Mesothelial cell of epicardium (in vitro differentiated cells): Measurements from ENCODE around the gene BECN2. TPM values are rescaled to one million over a fixed set of nuclear protein-coding genes. Genes with fewer than 3 reads are reported as not detected.

Experiments
- DNase-seq, 2 experiments: peaks; one replicate each; pipeline ENCODE4 v3.0.0; 2021; ENCODE audit warnings: low spot score in 2 of 2; ENCODE audit not compliant: unreplicated experiment in 2 of 2
- H3K27ac Mint-ChIP-seq: 2 replicates; pipeline ENCODE4 v1.8.0; 2021; ENCODE audit warnings: mixed read lengths
- H3K27me3 Mint-ChIP-seq: 2 replicates; pipeline ENCODE4 v1.8.0; 2021; ENCODE audit warnings: low read depth, mixed read lengths
- H3K36me3 Mint-ChIP-seq: 2 replicates; pipeline ENCODE4 v1.8.0; 2021; ENCODE audit warnings: mixed read lengths
- H3K4me1 Mint-ChIP-seq: 2 replicates; pipeline ENCODE4 v1.8.0; 2021; ENCODE audit warnings: mixed read lengths
- H3K4me3 Mint-ChIP-seq: 2 replicates; pipeline ENCODE4 v1.8.0; 2021; ENCODE audit warnings: mild to moderate bottlenecking, moderate library complexity, mixed read lengths
- H3K9me3 Mint-ChIP-seq: 2 replicates; pipeline ENCODE4 v1.8.0; 2021; ENCODE audit warnings: mixed read lengths
- total RNA-seq: library from RNA; stranded (reverse); gene quantifications from 3 replicates; pipeline ENCODE4 v1.2.1, GENCODE V29; 2021
- TF ChIP-seq, protein P1 (sequence below): fragments of 200-600 bp; sonication (generic); IDR thresholded peaks from one replicate; pipeline ENCODE4 v1.5.0; 2021; ENCODE audit warnings: antibody characterized with exemption; ENCODE audit not compliant: unreplicated experiment

BECN2 gene
- total RNA-seq, 1 donor from 2014 or later: not detected

DNA sequence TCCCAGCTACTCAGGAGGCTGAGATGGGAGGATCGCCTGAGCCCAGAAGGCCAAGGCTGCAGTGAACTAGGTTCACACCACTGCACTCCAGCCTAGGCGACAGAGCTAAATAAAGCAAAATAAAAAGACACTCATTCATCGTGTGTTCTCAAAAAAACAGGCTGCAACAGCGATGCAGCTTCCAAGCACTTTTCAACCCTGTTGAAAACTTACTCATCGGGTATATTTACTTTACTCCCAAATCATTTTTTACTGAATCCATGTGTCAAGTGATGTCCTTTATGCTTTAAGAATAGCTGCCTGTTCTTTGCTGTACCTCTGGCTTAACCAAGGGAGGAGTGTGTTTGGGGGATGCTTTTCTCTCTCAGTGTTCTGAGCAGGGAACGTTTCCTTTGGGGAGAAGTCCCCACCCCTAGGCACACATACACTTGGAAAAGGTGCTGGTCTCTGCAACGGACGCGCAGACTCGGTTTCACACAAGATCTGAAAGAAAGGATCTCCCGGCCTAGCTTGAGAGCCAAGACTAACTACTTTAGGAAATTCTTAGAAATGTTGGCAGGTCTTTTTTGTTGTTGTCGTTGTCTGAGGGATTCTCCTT lies 39.9 kb downstream of the BECN2 start:
- Mint-ChIP-seq H3K4me3 (no peak overlapping the region), H3K4me1 (peaks cover 9% of the 10 kb centered on the region), H3K27me3 (no peaks in the 10 kb centered on the region), H3K9me3 (no peaks in the 10 kb centered on the region), H3K27ac (no peak overlapping the region), H3K36me3 (no peaks in the 10 kb centered on the region)
- TF ChIP-seq, protein P1, sequence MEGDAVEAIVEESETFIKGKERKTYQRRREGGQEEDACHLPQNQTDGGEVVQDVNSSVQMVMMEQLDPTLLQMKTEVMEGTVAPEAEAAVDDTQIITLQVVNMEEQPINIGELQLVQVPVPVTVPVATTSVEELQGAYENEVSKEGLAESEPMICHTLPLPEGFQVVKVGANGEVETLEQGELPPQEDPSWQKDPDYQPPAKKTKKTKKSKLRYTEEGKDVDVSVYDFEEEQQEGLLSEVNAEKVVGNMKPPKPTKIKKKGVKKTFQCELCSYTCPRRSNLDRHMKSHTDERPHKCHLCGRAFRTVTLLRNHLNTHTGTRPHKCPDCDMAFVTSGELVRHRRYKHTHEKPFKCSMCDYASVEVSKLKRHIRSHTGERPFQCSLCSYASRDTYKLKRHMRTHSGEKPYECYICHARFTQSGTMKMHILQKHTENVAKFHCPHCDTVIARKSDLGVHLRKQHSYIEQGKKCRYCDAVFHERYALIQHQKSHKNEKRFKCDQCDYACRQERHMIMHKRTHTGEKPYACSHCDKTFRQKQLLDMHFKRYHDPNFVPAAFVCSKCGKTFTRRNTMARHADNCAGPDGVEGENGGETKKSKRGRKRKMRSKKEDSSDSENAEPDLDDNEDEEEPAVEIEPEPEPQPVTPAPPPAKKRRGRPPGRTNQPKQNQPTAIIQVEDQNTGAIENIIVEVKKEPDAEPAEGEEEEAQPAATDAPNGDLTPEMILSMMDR: no peak
- DNase-seq: no peak

DNA sequence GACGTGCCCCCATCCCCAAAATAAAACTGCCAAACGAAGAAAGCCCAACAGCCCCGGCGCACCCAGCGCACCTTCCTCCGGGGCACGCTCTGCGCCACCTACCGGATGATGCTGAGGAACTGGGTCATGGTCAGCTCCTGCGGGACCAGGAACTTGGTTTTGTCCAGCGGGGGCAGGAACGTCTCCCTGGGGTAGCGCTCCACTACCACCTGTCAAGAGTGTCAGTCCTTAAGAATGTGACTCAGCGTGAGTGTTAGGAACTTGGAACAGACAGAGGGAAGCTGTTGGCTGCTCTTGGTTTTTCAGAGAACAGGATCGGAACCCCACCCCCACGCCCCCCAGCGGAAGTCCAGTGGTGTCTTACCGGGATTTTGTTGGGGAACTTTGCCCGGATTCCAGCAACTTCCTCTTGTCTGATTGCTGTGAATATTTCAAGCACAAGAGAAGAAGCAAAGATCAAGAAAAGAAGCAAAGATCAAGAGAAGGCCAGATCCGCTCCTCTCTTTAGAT lies 40.9 kb downstream of the BECN2 start:
- TF ChIP-seq, protein P1: peak; percentile 67
- H3K36me3 Mint-ChIP-seq: no peaks in the 10 kb centered on the region
- peak in 1 of 2 experiments; percentile 58 for DNase-seq
- H3K27me3 Mint-ChIP-seq: no peaks in the 10 kb centered on the region
- peaks cover 9% of the 10 kb centered on the region for H3K4me1 Mint-ChIP-seq
- H3K9me3 Mint-ChIP-seq: no peaks in the 10 kb centered on the region
- no peak overlapping the region for H3K27ac Mint-ChIP-seq
- peak overlapping the region; percentile 63 for H3K4me3 Mint-ChIP-seq

DNA sequence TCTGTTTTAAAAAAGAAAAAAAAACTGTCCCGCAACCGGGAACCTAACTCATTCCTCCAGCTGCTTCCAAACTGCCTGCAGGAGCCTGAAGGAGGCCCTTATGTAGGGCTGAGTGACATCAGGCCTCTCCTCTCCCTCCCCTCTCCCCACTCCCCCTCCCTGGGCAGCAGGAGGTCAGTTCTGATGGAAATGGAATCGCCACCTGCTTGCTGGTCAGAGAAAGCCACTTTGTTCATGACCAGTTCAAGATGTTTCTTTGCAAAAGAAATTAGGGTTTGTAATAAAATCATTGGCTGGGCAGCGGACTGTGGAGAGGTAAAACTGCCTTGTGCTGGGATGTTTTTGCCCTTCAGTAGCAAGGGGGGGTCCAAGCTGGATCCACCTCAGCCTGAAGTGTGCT lies 41.5 kb downstream of the BECN2 start, which contains the start of gene MAP1LC3C:
TSS of gene MAP1LC3C (minus strand) at position 73 of the 400 bp plus-strand sequence. CDS start 90 bp downstream, outside the sequence.
- Mint-ChIP-seq H3K27me3 (no peaks in the 10 kb centered on the region), H3K4me3 (peak within 1 kb of the TSS; percentile 63), H3K4me1 (peaks cover 9% of the 10 kb centered on the region), H3K36me3 (no peaks in the 10 kb centered on the region), H3K9me3 (no peaks in the 10 kb centered on the region), H3K27ac (no peak within 1 kb of the TSS)
- no peak for DNase-seq
- TF ChIP-seq, protein P1: no peak

DNA sequence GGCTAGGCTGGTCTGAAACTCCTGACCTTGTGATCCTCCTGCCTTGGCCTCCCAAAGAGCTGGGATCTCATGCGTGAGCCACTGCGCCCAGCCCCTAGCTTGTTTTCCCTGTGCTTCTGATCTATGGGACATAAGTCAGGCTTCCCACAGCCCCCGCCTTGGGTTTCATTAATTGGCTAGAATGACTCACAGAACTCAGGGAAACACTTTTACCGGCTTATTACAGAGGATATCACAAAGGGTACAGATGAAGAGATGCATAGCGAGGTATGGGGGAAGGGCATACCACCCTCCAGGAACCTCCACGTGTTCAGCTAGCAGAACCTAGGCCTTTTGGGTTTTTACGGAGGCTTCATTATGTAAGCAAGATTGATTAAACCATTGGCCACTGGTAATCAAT lies 42.9 kb downstream of the BECN2 start:
- no peak for DNase-seq
- TF ChIP-seq, protein P1: no peak

DNA sequence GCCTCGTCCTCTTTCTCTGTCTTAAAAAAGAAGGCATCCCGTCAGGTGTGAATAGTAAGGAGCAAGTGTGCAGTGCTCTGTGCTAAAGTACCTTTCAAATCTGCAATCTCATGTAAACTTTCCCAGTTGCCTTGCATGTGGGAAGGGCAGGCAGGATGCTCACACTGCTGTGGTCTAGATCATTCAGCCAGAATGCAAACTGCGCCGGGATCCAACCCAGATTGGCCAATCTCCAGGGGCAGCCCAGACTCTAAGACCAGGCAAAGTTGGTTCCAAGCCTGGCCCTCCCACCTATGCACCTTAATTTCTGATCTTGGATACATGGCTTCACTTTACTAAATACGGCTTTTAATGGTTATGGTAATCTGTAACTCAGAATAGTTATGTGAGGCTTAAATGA lies 44.5 kb downstream of the BECN2 start:
- no peak overlapping the region for H3K27ac Mint-ChIP-seq
- no peak overlapping the region for H3K4me3 Mint-ChIP-seq
- no peaks in the 10 kb centered on the region for H3K27me3 Mint-ChIP-seq
- peaks cover 9% of the 10 kb centered on the region for H3K4me1 Mint-ChIP-seq
- H3K36me3 Mint-ChIP-seq: no peaks in the 10 kb centered on the region
- H3K9me3 Mint-ChIP-seq: no peaks in the 10 kb centered on the region
- no peak for DNase-seq
- TF ChIP-seq, protein P1: no peak

More for the DNA sequence above, 42.9 kb downstream of the BECN2 start:
- no peaks in the 10 kb centered on the region for H3K9me3 Mint-ChIP-seq
- H3K4me3 Mint-ChIP-seq: no peak overlapping the region
- H3K27ac Mint-ChIP-seq: no peak overlapping the region
- peaks cover 9% of the 10 kb centered on the region for H3K4me1 Mint-ChIP-seq
- H3K36me3 Mint-ChIP-seq: no peaks in the 10 kb centered on the region
- no peaks in the 10 kb centered on the region for H3K27me3 Mint-ChIP-seq

DNA sequence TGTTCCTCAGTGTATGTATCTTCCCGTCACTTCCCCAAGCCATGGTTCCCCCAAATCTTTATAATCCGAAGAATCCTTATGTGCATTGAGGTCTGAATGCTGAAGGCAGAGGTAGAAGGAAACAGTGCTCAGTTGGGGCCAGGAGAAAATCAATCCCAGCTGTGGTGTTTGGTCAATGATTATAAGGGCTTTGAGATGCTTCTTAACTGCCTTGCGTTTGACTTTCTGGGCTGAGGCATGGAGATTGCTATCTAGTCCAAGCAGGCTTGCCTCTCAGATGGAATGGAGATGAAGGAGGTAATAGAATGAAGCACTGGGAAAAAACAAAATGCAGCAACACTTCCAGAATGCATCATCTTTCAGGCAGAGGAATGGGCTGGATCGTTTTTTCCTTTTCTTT lies 44.9 kb downstream of the BECN2 start:
- Mint-ChIP-seq H3K9me3 (no peaks in the 10 kb centered on the region), H3K36me3 (no peaks in the 10 kb centered on the region), H3K4me3 (no peak overlapping the region), H3K4me1 (peaks cover 9% of the 10 kb centered on the region), H3K27ac (no peak overlapping the region), H3K27me3 (no peaks in the 10 kb centered on the region)
- DNase-seq: no peak
- TF ChIP-seq, protein P1: no peak
